HFFc6 (cell line): ENCODE results near the gene MBOAT2. TPM values are rescaled to one million over a fixed set of nuclear protein-coding genes. Genes with fewer than 3 reads are reported as not detected.

ENCODE experiments used
- DNase-seq: peaks from one replicate; pipeline ENCODE4 v3.0.0-alpha.2; 2018
- H3K27ac Mint-ChIP-seq: 2 replicates; pipeline ENCODE4 v1.8.0; 2020; ENCODE audit warnings: mild to moderate bottlenecking, mixed read lengths
- H3K27me3 Mint-ChIP-seq: 2 replicates; pipeline ENCODE4 v1.8.0; 2021; ENCODE audit warnings: mild to moderate bottlenecking, moderate library complexity, mixed read lengths; ENCODE audit not compliant: insufficient read depth
- H3K36me3 Mint-ChIP-seq: 2 replicates; pipeline ENCODE4 v1.8.0; 2021; ENCODE audit warnings: low read depth, mixed read lengths
- H3K4me1 Mint-ChIP-seq: 2 replicates; pipeline ENCODE4 v1.8.0; 2020; ENCODE audit warnings: low read depth, mixed read lengths
- H3K4me3 Mint-ChIP-seq: 2 replicates; pipeline ENCODE4 v1.8.0; 2020; ENCODE audit warnings: mild to moderate bottlenecking, moderate library complexity, mixed read lengths
- H3K9me3 Mint-ChIP-seq: 2 replicates; pipeline ENCODE4 v1.8.0; 2020; ENCODE audit warnings: mild to moderate bottlenecking, mixed read lengths
- total RNA-seq, 6 experiments: library from RNA; stranded (reverse); fragmentation: NEBNext Ultra II Directional; extraction: Animal tissue kit (Norgen Biotek cat#: 25700); gene quantifications; 2 replicates in 1 of 6; 3 replicates in 5 of 6; pipeline ENCODE4 v1.2.3, GENCODE V29; 2021
- TF ChIP-seq, protein P1 (sequence below): fragments of 200-600 bp; sonication (generic); IDR thresholded peaks from 2 replicates; pipeline ENCODE4 v1.5.0; 2021; ENCODE audit warnings: antibody characterized with exemption, mild to moderate bottlenecking

The MBOAT2 gene
- total RNA-seq, 6 experiments from 2014 or later = 49.8 to 66.2 (median 55.7) TPM

DNA sequence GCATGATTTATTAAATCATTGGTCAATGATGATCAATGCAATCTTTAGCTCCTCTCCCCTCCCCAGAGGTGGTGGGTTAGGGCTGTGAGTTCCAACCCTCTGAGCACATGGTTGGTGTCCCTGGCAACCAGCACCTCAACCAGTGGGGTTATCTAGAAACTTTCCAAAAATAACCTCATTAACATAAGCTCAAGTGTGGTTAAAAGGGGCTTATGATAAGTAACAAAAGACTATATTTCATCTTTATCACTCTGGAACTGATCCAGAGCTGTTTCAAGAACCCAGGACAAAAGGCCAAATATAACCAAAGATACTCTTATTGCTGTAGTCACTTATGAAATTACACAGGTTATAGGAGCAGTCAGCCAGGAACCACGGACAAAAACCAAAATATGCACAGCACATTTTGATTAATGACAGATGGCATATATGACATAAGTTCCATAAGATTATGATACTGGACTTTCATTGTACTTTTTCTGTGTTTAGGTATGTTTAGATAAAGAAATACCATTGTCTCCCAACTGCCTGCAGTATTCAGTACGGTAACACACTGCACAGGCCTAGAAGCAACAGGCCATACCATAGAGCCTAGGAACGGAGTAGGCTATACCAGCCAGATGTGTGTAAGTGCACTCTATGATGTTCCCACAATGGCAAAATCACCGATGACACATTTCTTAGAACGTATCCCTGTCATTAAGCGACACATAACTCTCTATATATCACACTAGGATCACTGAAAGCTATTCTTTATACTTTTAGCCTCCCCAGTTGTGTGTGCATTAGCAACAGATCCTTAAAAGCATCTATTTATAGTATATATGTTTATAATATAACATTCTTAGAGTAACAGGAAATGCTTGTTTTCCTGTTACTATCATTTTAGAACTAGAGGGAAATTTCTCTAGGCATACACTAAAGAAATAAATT lies 197.9 kb downstream of the MBOAT2 start:
- Mint-ChIP-seq H3K9me3 (no peaks in the 10 kb centered on the region), H3K27me3 (no peaks in the 10 kb centered on the region; the same call in 1 of the 2 replicates), H3K36me3 (peaks cover 57% of the 10 kb centered on the region), H3K4me3 (no peak overlapping the region), H3K27ac (peak overlapping the region; percentile 34; the same call in 1 of the 2 replicates), H3K4me1 (peaks cover 35% of the 10 kb centered on the region)
- TF ChIP-seq, protein P1, sequence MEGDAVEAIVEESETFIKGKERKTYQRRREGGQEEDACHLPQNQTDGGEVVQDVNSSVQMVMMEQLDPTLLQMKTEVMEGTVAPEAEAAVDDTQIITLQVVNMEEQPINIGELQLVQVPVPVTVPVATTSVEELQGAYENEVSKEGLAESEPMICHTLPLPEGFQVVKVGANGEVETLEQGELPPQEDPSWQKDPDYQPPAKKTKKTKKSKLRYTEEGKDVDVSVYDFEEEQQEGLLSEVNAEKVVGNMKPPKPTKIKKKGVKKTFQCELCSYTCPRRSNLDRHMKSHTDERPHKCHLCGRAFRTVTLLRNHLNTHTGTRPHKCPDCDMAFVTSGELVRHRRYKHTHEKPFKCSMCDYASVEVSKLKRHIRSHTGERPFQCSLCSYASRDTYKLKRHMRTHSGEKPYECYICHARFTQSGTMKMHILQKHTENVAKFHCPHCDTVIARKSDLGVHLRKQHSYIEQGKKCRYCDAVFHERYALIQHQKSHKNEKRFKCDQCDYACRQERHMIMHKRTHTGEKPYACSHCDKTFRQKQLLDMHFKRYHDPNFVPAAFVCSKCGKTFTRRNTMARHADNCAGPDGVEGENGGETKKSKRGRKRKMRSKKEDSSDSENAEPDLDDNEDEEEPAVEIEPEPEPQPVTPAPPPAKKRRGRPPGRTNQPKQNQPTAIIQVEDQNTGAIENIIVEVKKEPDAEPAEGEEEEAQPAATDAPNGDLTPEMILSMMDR = no peak
- DNase-seq = no peak

DNA sequence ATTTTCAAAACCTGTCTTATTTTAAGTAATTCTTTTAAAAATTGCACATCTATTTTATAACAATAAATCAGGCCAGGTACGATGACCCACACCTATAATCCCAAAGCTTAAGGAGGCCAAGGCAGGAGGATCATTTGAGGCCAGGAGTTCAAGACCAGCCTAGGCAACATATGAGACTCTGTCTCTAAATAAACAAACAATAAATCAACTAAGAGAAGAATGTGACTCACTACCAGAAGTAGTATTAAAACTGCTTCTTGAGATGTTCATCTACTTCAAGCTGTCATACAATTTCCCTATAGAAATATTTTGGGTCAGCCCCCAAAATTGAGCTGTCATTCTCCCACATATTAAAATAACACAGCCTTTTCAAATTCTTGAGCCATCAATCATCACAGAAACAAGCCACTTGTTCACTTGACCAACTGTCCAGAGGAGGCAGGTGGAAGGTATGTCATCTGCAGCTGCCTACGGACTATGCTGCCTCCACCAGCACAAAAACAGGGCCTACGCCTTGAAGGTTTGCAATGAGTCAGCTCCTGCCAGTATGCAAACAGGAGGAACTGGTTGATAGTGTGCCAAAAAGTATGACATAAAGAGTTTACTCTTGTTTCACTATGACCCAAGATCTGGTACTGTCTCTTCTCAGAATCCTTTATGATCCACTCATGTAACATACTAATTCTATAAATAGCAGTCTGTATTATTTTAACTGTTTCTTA lies 199.7 kb downstream of the MBOAT2 start:
- Mint-ChIP-seq H3K4me1 (peaks cover 44% of the 10 kb centered on the region), H3K9me3 (no peaks in the 10 kb centered on the region), H3K36me3 (peaks cover 62% of the 10 kb centered on the region), H3K27ac (peak overlapping the region; percentile 86), H3K4me3 (peak overlapping the region; percentile 13), H3K27me3 (peaks cover 2% of the 10 kb centered on the region; the same call in 1 of the 2 replicates)
- TF ChIP-seq, protein P1 = peak; percentile 22; the same call in 1 of the 2 replicates
- DNase-seq = peak; percentile 93

DNA sequence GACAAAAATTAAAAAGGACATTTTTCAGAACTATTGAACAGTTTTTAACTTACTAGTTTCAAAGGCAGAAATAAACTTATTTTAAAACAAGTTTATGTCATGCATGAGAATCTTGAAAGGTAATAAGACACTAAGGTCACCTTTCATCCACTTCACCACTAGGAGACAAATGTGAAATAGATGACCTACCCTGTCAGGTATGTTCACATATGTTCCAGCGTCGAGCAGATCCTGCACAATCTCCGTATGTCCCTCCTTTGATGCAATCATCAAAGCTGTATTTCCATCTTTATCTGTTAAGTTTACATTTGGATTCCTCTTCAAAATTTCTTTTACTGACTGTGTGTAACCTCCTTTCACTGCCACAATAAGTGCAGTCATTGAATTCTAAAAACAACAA lies 200.7 kb downstream of the MBOAT2 start:
- DNase-seq = no peak
- Mint-ChIP-seq H3K9me3 (no peaks in the 10 kb centered on the region), H3K4me3 (no peak overlapping the region), H3K4me1 (peaks cover 44% of the 10 kb centered on the region), H3K36me3 (peaks cover 55% of the 10 kb centered on the region), H3K27me3 (peaks cover 2% of the 10 kb centered on the region; the same call in 1 of the 2 replicates), H3K27ac (no peak overlapping the region)
- TF ChIP-seq, protein P1 = 0 out of 2 replicates have a peak, but pooled peaks have one; percentile 18

Other genes starting within 250 kb of the MBOAT2 start
- gene KIDINS220, start 166.1 kb downstream of the MBOAT2 start, total RNA-seq = 10 to 100 TPM; 34.5 to 42.2 (median 38.2) TPM
- 10 to 100 TPM; 31.2 to 37.4 (median 34.3) TPM for gene ASAP2, start 203.1 kb upstream of the MBOAT2 start, total RNA-seq